Fibroblast of lung (primary cell): ENCODE data around the gene NXPH4.

ENCODE experiments used
- EZH2 ChIP-seq: IDR thresholded peaks from 2 replicates; pipeline ENCODE4 v1.5.1; 2012; ENCODE audit warnings: low read length, control low read depth, mild to moderate bottlenecking; ENCODE audit errors: missing control alignments
- TF ChIP-seq, protein P1 (sequence below), 2 donors: IDR thresholded peaks in 1 of 2; conservative IDR thresholded peaks in 1 of 2; 1 replicate in 1 of 2; 2 replicates in 1 of 2; pipeline ENCODE4 v1.5.1; 2011 to 2012; ENCODE audit warnings: low read length in 2 of 2, control low read depth in 1 of 2, inconsistent platforms in 1 of 2, low read depth in 1 of 2, mild to moderate bottlenecking in 1 of 2

DNA sequence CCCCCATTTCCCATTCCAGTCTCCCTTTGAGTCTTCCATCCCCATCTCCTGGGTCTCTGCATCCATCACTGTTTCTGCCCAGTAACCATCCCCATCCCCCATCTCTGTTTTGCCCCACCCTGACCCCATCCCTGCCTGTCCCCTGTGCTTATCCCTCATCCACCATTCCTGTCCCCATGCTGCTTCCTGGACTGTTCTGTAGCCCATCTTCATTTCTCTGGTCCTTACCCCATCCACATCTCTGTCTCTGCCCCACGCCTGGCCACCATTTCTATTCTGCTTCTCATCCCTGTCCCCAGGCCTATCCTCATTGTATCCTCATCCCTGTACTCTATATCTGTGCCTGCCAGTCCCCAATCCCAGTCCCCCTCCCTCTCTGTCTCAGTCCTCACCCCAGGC is 4.2 kb downstream of the NXPH4 start:
- TF ChIP-seq, protein P1, sequence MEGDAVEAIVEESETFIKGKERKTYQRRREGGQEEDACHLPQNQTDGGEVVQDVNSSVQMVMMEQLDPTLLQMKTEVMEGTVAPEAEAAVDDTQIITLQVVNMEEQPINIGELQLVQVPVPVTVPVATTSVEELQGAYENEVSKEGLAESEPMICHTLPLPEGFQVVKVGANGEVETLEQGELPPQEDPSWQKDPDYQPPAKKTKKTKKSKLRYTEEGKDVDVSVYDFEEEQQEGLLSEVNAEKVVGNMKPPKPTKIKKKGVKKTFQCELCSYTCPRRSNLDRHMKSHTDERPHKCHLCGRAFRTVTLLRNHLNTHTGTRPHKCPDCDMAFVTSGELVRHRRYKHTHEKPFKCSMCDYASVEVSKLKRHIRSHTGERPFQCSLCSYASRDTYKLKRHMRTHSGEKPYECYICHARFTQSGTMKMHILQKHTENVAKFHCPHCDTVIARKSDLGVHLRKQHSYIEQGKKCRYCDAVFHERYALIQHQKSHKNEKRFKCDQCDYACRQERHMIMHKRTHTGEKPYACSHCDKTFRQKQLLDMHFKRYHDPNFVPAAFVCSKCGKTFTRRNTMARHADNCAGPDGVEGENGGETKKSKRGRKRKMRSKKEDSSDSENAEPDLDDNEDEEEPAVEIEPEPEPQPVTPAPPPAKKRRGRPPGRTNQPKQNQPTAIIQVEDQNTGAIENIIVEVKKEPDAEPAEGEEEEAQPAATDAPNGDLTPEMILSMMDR (conservative IDR thresholded peaks at IDR 0.05 in 1 of 2, IDR thresholded peaks at IDR 0.05 in 1 of 2; ENCODE audit: low read depth in 1 of 2, low read length in 2 of 2) = no peak
- peak; percentile 80 for TF ChIP-seq EZH2
